Esophagus muscularis mucosa (tissue), 4 donors: Measurements from ENCODE around the gene POU5F2. TPM values are rescaled to one million over a fixed set of nuclear protein-coding genes. Genes with fewer than 3 reads are reported as not detected.

Source experiments
- DNase-seq: peaks from one replicate; pipeline ENCODE4 v3.0.0-alpha.2; 2017; ENCODE audit errors: extremely low spot score
- H3K27ac ChIP-seq, 4 donors: fragments of 200-600 bp; sonication (generic); replicated peaks in 1 of 4; 1 replicate in 3 of 4; 2 replicates in 1 of 4; pipeline ENCODE4 v1.5.1; 2016 to 2019; ENCODE audit warnings: mild to moderate bottlenecking in 1 of 4
- H3K27me3 ChIP-seq, 4 donors: fragments of 200-600 bp; sonication (generic); one replicate each; pipeline versions ENCODE4 v1.5.1 to v1.6.0; 2016 to 2019
- H3K36me3 ChIP-seq, 4 donors: fragments of 200-600 bp; sonication (generic); one replicate each; pipeline ENCODE4 v1.5.1; 2016 to 2019
- H3K4me1 ChIP-seq, 4 donors: fragments of 200-600 bp; sonication (generic); one replicate each; pipeline ENCODE4 v1.5.1; 2016 to 2019
- H3K4me3 ChIP-seq, 4 donors: fragments of 200-600 bp; sonication (generic); 1 replicate in 2 of 4; 2 replicates in 2 of 4; pipeline ENCODE4 v1.5.1; 2016 to 2019; ENCODE audit warnings: mild to moderate bottlenecking in 4 of 4, moderate library complexity in 1 of 4
- H3K9me3 ChIP-seq, 4 donors: fragments of 200-600 bp; sonication (generic); 1 replicate in 3 of 4; 2 replicates in 1 of 4; pipeline ENCODE4 v1.5.1; 2016 to 2019
- EP300 ChIP-seq: sonication (generic); formaldehyde crosslinking; IDR thresholded peaks from one replicate; pipeline ENCODE4 v1.6.1; 2017; ENCODE audit warnings: antibody characterized with exemption
- POLR2A ChIP-seq: fragments of 450-650 bp; IDR thresholded peaks from one replicate; pipeline ENCODE4 v1.6.1; 2017; ENCODE audit warnings: antibody characterized with exemption, moderate library complexity, mild to moderate bottlenecking, low read depth
- POLR2AphosphoS5 ChIP-seq, 2 donors: sonication (generic); formaldehyde crosslinking; IDR thresholded peaks; one replicate each; pipeline ENCODE4 v1.6.1; 2017; ENCODE audit warnings: antibody characterized with exemption in 2 of 2
- WGBS: methylation state at CpG from one replicate; pipeline ENCODE4 v1.1.5; 2018; 5-methylcytosine and 5-hydroxymethylcytosine counted together
- intact Hi-C: fragments of 100-400 bp; cut with DNase I; formaldehyde crosslinking; loops from one replicate; pipeline ENCODE4 v1.15.1; 2023
- total RNA-seq, 4 donors: library from RNA; depleted of rRNA; stranded (reverse); fragments of >200 nt; gene quantifications; one replicate each; pipeline versions ENCODE4 v1.1.0 to v1.2.1, GENCODE V29; 2016
- TF ChIP-seq, protein P1 (sequence below), 3 experiments: fragments of 200-600 bp in 2 of 3; fragments of 450-650 bp in 1 of 3; sonication (generic) in 2 of 3; IDR thresholded peaks; one replicate each; pipeline ENCODE4 v1.5.1; 2017 to 2019; ENCODE audit warnings: antibody characterized with exemption in 3 of 3, mild to moderate bottlenecking in 2 of 3, moderate library complexity in 1 of 3

POU5F2 gene
- total RNA-seq, 4 donors from 2014 or later = 0.52 to 2.5 (median 1.2) TPM

DNA sequence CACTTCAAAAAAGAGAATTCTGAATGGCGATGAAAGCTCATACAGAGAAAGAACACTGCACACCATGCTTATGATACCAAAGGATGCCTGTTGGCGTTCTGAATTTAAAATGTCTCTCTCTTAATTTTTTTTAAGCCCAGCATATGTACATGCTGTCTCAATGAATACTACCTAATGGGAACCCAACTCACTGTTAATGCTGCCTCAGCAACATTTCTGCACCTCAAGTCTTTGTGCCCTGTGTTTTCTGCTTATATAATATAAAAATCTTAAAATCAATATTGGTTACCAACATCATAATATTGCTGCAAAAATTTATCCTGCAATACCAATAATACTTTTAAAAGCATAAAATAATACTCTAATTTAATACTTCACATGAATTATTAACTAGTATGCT, 44.1 kb upstream of the POU5F2 start:
- TF ChIP-seq, protein P1, sequence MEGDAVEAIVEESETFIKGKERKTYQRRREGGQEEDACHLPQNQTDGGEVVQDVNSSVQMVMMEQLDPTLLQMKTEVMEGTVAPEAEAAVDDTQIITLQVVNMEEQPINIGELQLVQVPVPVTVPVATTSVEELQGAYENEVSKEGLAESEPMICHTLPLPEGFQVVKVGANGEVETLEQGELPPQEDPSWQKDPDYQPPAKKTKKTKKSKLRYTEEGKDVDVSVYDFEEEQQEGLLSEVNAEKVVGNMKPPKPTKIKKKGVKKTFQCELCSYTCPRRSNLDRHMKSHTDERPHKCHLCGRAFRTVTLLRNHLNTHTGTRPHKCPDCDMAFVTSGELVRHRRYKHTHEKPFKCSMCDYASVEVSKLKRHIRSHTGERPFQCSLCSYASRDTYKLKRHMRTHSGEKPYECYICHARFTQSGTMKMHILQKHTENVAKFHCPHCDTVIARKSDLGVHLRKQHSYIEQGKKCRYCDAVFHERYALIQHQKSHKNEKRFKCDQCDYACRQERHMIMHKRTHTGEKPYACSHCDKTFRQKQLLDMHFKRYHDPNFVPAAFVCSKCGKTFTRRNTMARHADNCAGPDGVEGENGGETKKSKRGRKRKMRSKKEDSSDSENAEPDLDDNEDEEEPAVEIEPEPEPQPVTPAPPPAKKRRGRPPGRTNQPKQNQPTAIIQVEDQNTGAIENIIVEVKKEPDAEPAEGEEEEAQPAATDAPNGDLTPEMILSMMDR (IDR thresholded peaks at IDR 0.05) = no peak
- no peak for TF ChIP-seq POLR2A
- TF ChIP-seq POLR2AphosphoS5 (IDR thresholded peaks at IDR 0.05) = no peak
- no peak for TF ChIP-seq EP300
- peaks cover 0 to 4% (median 0%) of the 10 kb centered on the region in 4 donors for H3K36me3 ChIP-seq
- H3K27ac ChIP-seq = no peak overlapping the region
- WGBS = 99% methylated on average over 2 of the region's 2 CpGs
- H3K4me3 ChIP-seq = no peak overlapping the region
- H3K9me3 ChIP-seq = no peaks in the 10 kb centered on the region
- intact Hi-C loops = no loop called here
- no peaks in the 10 kb centered on the region for H3K27me3 ChIP-seq
- DNase-seq = no peak
- H3K4me1 ChIP-seq = peaks cover 0 to 11% (median 0%) of the 10 kb centered on the region in 4 donors

DNA sequence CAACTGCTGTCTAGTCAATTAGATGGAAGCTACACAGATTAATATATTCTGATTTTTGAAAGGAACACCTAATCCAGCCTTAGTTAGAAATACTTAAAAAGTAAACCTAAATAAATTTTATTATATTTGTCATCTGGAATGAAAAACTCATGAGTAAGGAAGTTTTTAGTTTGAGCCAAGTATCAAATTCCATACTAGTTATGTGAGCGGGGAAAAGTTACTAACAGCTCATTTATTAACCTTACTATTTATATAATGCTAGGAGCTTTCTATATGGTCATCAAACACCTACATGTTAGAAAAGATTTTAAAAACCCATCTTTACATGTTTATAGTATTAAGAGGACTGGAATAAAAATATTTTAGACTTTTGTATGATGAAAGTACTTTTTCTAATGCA, 41.6 kb upstream of the POU5F2 start:
- Histone ChIP-seq H3K4me1 (peaks cover 0 to 7% (median 0%) of the 10 kb centered on the region in 4 donors), H3K9me3 (no peaks in the 10 kb centered on the region), H3K36me3 (peaks cover 0 to 4% (median 0%) of the 10 kb centered on the region in 4 donors), H3K4me3 (no peak overlapping the region), H3K27ac (no peak overlapping the region), H3K27me3 (no peaks in the 10 kb centered on the region)
- no peak for DNase-seq
- WGBS = 58% methylated on average over 1 of the region's 1 CpG
- no peak for TF ChIP-seq POLR2A
- no peak for TF ChIP-seq POLR2AphosphoS5 (IDR thresholded peaks at IDR 0.05)
- no peak for TF ChIP-seq EP300
- intact Hi-C loops = no loop called here

DNA sequence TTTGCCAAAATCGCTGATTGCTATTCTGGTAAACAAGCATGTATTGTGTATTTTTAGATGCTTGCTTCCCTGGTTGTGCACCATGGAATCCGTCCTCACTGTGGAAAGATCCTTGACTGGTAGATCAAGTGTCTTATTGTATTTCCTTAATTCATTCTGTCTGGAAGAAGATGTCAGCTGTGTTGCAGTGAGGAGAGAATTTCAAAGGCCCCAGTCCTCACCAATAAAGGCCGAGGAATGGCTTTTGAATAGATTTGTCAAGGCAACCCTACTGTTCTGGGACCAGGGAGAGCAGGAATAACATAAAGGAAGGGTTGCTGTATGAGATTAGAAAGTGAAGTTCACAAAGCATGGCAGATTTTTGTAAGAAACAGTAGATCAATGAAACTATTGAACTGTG, 36.2 kb upstream of the POU5F2 start:
- H3K9me3 ChIP-seq = peaks cover 0 to 3% (median 0%) of the 10 kb centered on the region in 4 donors
- H3K4me3 ChIP-seq = no peak overlapping the region
- H3K36me3 ChIP-seq = peaks cover 5 to 26% (median 12%) of the 10 kb centered on the region in 4 donors
- no peaks in the 10 kb centered on the region for H3K27me3 ChIP-seq
- DNase-seq = no peak
- TF ChIP-seq, protein P1 (IDR thresholded peaks at IDR 0.05) = no peak
- TF ChIP-seq POLR2A (no peak), POLR2AphosphoS5 (IDR thresholded peaks at IDR 0.05) (no peak), EP300 (no peak)
- H3K4me1 ChIP-seq = no peaks in the 10 kb centered on the region
- H3K27ac ChIP-seq = no peak overlapping the region
- intact Hi-C loops = no loop called here
- 84% methylated on average over 3 of the region's 3 CpGs for WGBS

DNA sequence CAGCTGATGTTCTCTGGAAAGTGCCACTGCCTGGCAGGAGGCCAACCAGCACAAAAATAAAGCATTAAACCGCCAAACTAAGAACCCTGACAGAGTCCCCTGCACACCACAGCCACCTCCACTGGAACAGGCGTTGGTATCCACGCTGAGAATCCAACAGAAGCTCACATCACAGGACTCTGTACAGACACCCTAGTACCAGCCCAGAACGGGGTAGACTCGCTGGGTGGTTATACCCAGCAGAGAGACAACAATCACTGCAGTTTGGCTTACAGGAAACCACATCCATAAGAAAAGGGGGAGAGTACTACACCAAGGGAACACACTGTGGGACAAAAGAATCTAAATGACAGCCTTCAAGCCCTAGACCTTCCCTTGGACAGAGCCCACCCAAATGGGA, 15.0 kb upstream of the POU5F2 start:
- no peak overlapping the region for H3K27ac ChIP-seq
- 86% methylated on average over 1 of the region's 5 CpGs for WGBS
- H3K9me3 ChIP-seq = peaks cover 0 to 23% (median 17%) of the 10 kb centered on the region in 4 donors
- peaks cover 0 to 5% (median 0%) of the 10 kb centered on the region in 4 donors for H3K4me1 ChIP-seq
- TF ChIP-seq POLR2AphosphoS5 (IDR thresholded peaks at IDR 0.05) (no peak), POLR2A (no peak), EP300 (no peak)
- TF ChIP-seq, protein P1 (IDR thresholded peaks at IDR 0.05) = no peak
- no peak for DNase-seq
- H3K27me3 ChIP-seq = no peaks in the 10 kb centered on the region
- intact Hi-C loops = no loop called here
- peaks cover 0 to 2% (median 0%) of the 10 kb centered on the region in 4 donors for H3K36me3 ChIP-seq
- H3K4me3 ChIP-seq = no peak overlapping the region

DNA sequence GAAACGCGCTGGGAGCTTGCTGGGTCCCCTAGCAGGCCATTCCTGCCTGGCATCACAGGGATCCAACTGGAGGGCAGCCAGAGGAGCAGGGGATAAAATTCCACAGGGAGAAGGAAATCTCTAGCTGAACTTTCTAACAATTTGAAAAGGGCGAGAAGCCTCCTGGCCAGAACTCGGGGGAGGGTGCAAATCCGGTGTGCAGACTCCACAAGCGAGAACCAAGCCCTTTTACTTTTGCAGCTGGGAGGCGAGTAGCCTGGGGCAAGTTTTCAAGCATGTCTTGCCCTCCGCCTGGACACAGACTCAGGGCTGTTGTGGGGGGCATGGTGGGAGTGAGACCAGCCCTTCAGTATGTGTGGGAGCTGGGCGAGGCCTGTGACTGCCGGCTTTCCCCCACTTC, 14.3 kb upstream of the POU5F2 start:
- WGBS = 92% methylated on average over 10 of the region's 10 CpGs
- no peaks in the 10 kb centered on the region for H3K36me3 ChIP-seq
- H3K4me3 ChIP-seq = no peak overlapping the region
- intact Hi-C loops = no loop called here
- no peak for DNase-seq
- TF ChIP-seq POLR2AphosphoS5 (IDR thresholded peaks at IDR 0.05) = no peak
- no peak for TF ChIP-seq POLR2A
- no peak for TF ChIP-seq EP300
- TF ChIP-seq, protein P1 (IDR thresholded peaks at IDR 0.05) = no peak
- peaks cover 0 to 5% (median 0%) of the 10 kb centered on the region in 4 donors for H3K4me1 ChIP-seq
- H3K27ac ChIP-seq = no peak overlapping the region
- H3K27me3 ChIP-seq = no peaks in the 10 kb centered on the region
- peaks cover 0 to 16% (median 11%) of the 10 kb centered on the region in 4 donors for H3K9me3 ChIP-seq
